Effector memory CD4-positive, alpha-beta T cell (primary cell): ENCODE measurements around the gene PRKCE.

ENCODE experiments used
- DNase-seq, 3 donors: peaks; one replicate each; pipeline ENCODE4 v3.0.0-alpha.2; 2020
- H3K27ac ChIP-seq: 2 replicates; pipeline ENCODE4 v1.7.0; 2013; ENCODE audit warnings: mild to moderate bottlenecking, low read length, moderate library complexity; ENCODE audit not compliant: insufficient read depth, poor library complexity, severe bottlenecking
- H3K27me3 ChIP-seq: replicated peaks from 2 replicates; pipeline ENCODE4 v1.7.0; 2013; ENCODE audit warnings: mild to moderate bottlenecking, low read length; ENCODE audit not compliant: insufficient read depth, control insufficient read depth, poor library complexity, severe bottlenecking
- H3K36me3 ChIP-seq: 2 replicates; pipeline ENCODE4 v1.7.0; 2013; ENCODE audit warnings: mild to moderate bottlenecking, low read length, moderate library complexity; ENCODE audit not compliant: control insufficient read depth, insufficient read depth
- H3K4me1 ChIP-seq: 2 replicates; pipeline ENCODE4 v1.7.0; 2013; ENCODE audit warnings: low read length, mild to moderate bottlenecking; ENCODE audit not compliant: control insufficient read depth, insufficient read depth, poor library complexity, severe bottlenecking
- H3K4me3 ChIP-seq: 2 replicates; pipeline ENCODE4 v1.7.0; 2013; ENCODE audit warnings: low read length, low read depth, mild to moderate bottlenecking; ENCODE audit not compliant: insufficient read depth, poor library complexity, severe bottlenecking
- H3K9me3 ChIP-seq: 2 replicates; pipeline ENCODE4 v1.7.0; 2013; ENCODE audit warnings: mild to moderate bottlenecking, low read length, moderate library complexity; ENCODE audit not compliant: control insufficient read depth

The PRKCE gene

DNA sequence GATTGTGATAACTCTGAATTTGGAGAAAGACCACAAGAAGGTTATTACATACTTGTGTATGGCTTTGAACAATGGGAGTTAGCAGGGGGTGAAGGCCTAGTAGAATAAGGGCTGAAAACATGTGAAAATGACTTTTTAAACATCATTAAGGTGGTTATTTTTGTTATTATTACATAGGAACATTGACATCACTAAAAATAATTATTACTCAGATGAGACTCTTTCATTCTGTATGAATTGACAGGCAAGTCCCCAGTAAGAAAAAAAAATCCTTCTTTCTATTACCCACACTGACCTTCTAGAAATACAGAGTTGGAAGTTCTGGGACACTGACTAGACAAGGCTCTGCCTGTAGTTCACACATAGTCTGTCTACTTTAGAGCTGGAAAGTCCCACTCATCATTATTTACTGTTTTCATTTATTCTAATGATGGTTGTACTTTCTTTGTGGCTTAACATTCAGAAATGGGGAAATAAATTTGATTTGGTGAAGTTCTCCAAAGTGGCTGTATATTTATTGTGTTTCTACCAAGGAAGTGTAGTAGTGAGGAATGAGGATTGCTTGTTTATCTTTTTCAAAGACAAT is 426.1 kb downstream of the PRKCE start:
- Histone ChIP-seq H3K4me1 (no peaks in the 10 kb centered on the region), H3K36me3 (no peaks in the 10 kb centered on the region), H3K4me3 (no peak overlapping the region), H3K27ac (no peak overlapping the region), H3K27me3 (no peaks in the 10 kb centered on the region), H3K9me3 (no peaks in the 10 kb centered on the region)
- no peak for DNase-seq

DNA sequence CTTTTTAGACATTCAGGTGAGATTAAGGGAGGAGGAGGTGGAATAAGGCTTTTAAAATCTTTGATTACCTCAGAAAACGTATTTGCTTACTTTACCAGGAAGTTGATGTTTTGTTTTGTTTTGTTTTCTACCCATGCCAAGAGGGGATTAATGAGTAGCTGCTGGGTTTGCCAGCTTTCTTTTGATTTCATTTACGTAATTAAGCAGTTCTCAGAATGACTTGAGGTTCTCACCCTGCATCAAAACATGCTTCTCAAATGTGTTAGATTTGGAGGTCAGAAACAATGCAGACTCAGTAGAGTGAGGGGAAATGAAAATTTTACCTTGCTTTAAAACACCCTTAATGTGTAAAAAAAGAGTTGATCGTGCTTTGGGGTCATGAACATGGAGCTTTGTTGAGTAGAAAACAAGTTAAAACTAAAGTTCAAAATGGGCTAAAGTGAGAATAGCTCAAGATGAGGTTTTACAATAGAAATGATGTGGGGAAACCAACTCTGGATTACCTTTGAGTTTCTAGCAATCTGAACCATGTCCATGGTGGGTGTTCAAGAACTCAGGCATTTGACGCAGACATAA is 428.6 kb downstream of the PRKCE start:
- no peak overlapping the region for H3K27ac ChIP-seq
- H3K27me3 ChIP-seq = no peaks in the 10 kb centered on the region
- H3K4me1 ChIP-seq = no peaks in the 10 kb centered on the region
- no peak for DNase-seq
- no peak overlapping the region for H3K4me3 ChIP-seq
- H3K9me3 ChIP-seq = no peaks in the 10 kb centered on the region
- no peaks in the 10 kb centered on the region for H3K36me3 ChIP-seq

DNA sequence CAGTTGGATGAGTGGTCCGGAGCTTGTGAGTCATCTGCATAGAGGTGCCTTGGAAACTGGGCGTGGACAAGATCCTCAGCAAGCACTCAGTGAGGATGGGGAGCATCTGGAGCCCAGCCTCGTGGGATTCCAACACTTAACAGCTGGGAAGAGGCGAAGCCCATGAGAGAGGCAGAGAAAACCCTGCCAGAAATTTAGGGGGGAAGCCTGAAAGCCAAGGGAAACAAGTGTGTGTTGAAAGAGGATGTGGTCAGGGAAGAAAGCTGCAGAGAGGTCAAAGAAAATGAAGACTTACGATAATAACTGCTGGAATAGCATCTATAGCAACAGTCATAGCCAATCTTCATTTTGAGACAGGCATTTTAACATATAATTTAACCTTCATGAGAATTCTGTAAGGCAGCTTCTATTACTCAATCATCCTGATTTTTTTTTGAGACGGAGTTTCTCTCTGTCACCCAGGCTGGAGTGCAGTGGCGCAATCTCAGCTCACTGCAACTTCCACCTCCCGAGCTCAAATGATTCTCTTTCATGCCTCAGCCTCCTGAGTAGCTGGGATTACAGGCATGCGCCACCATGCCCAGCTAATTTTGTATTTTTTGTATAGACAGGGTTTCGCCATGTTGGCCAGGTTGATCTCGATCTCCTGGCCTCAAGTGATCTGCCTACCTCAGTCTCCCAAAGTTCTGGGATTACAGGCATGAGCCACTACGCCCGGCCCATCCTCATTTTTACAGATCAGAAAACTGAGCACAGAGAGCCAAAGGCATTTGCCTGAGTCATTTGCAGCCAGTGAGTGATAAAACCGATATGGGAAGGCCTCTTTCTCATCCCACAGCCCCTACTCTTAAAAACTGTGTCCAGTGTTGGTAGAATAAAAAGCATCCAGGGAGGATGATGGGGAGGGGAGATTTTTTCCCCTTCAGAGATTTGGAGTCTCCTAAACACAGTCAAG is 431.3 kb downstream of the PRKCE start:
- H3K27ac ChIP-seq = no peak overlapping the region
- DNase-seq = no peak
- H3K36me3 ChIP-seq = no peaks in the 10 kb centered on the region

DNA sequence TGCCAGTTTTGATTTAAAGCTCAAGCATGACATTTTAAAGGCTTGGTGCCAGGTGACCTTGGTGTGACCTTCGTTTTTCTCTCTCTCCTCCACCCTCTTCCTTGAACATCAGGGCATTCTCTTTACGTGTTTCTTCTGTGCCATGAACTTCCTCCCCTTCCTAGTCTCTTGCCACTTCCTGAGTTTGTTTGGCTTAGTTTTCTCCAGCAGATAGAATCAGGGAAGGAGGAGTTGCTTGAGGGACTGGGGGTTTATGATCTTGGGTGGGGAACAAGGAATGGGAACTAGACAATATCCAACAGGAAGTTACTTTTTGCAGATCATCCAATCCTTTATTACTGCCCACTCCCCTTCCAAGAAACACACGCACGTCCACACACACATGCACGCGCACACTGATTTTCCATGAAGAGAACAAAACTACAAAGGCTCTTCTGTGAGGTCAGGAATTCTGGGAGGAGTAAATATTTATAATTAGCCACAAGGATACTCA is 435.1 kb downstream of the PRKCE start:
- DNase-seq = no peak
- Histone ChIP-seq H3K4me3 (no peak overlapping the region), H3K9me3 (no peaks in the 10 kb centered on the region), H3K36me3 (peaks cover 7% of the 10 kb centered on the region), H3K27me3 (no peaks in the 10 kb centered on the region), H3K27ac (no peak overlapping the region), H3K4me1 (no peaks in the 10 kb centered on the region)

More for the DNA sequence above, 431.3 kb downstream of the PRKCE start:
- no peaks in the 10 kb centered on the region for H3K27me3 ChIP-seq
- H3K4me1 ChIP-seq = no peaks in the 10 kb centered on the region
- H3K4me3 ChIP-seq = no peak overlapping the region
- no peaks in the 10 kb centered on the region for H3K9me3 ChIP-seq

DNA sequence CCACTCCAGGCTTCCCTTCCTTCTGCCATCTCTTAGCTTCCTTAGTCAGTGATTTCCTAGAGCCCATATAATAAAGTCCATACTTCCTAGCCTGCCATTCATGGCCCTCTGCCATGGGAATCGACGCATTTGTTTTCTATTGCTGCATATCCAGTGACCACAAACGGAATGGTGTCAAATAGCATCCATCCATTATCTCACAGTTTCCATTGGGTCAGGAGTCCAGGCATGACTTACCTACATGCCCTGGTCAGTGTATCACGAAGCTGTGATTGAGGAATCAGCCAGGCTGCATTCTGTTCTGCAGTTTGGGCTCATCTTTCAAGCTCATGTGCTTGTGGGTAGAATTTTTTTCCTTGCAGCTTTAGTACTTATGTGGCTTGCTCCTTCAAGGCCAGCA is 436.0 kb downstream of the PRKCE start:
- Histone ChIP-seq H3K9me3 (no peaks in the 10 kb centered on the region), H3K36me3 (peaks cover 11% of the 10 kb centered on the region), H3K27ac (no peak overlapping the region), H3K4me1 (no peaks in the 10 kb centered on the region), H3K4me3 (no peak overlapping the region), H3K27me3 (no peaks in the 10 kb centered on the region)
- DNase-seq = no peak

DNA sequence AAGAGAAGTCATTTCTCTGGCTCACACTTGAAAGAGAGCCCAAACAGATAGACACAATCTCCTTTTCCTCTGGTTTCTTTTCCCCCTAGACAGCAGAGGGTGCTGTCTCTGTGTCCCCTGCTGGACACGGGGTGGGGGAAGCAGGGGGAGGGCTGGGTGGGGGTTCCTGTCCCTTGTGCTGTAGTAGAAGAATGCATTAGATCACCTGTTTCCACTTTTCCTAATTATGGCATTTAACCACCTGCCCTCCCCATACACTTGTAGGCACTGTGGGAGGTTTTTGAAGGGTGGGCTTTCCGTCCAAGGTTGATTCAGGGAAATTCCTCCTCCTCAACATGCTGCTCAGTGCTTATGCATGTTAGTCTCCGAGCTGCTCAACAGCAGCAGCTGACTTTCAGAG is 439.5 kb downstream of the PRKCE start:
- no peak overlapping the region for H3K27ac ChIP-seq
- no peak overlapping the region for H3K4me3 ChIP-seq
- DNase-seq = no peak
- no peaks in the 10 kb centered on the region for H3K4me1 ChIP-seq
- H3K36me3 ChIP-seq = peaks cover 12% of the 10 kb centered on the region
- H3K27me3 ChIP-seq = no peaks in the 10 kb centered on the region
- H3K9me3 ChIP-seq = no peaks in the 10 kb centered on the region

DNA sequence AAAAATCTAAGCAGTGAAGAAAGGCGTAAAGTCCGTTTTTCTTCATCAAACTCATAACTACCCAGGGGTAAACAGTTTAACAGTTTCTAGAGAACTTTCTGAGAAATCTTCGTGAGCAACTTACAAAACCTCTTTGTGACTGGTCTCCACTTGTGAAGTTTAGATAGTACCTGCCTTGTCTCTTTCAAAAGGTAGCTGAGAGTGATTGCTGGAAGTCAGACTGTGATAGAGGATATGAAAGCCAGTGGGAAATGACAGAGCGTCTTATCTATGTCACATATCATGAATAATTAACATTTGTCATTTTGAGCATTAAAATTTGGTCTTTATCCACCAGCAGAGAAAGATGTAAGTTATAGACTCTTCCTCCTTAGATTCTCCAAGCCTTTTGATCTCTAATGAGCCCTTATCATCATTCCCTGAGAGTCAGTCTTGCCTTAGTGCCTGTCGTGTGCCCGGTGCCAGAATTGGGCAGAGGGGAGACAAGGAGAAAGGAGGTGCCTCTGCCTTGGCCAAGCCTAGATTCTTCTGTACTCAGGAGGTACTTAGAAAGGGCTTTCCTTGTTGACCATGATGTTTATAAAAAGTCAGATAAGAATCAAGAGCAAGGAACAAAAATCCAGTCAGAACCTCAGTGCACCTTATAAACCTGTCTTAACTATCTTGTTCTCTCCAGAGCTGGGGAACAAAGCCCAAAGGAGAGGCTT is 440.6 kb downstream of the PRKCE start:
- Histone ChIP-seq H3K9me3 (no peaks in the 10 kb centered on the region), H3K4me1 (no peaks in the 10 kb centered on the region), H3K27ac (no peak overlapping the region), H3K36me3 (peaks cover 12% of the 10 kb centered on the region), H3K27me3 (no peaks in the 10 kb centered on the region), H3K4me3 (no peak overlapping the region)
- DNase-seq = no peak

DNA sequence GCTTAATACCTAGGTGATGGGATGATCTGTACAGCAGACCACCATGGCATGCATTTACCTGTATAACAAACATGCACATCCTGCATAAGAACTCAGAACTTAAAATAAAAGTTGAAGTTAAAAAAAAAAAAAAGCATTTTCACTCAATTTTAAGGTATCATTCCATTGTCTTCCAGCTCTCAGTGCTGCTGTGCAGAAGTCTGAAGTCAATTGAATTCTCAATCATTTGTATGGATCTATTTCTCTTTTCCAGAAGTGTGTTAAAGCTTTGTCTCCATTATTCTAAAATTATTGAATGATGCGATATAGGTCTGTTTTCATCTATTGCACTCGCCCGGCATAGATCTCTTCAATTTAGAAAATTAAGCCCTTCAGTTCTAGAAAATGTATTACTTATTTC is 443.2 kb downstream of the PRKCE start:
- H3K27ac ChIP-seq = no peak overlapping the region
- no peak for DNase-seq
- no peaks in the 10 kb centered on the region for H3K27me3 ChIP-seq
- H3K4me1 ChIP-seq = no peaks in the 10 kb centered on the region
- no peak overlapping the region for H3K4me3 ChIP-seq
- peaks cover 5% of the 10 kb centered on the region for H3K36me3 ChIP-seq
- H3K9me3 ChIP-seq = no peaks in the 10 kb centered on the region

DNA sequence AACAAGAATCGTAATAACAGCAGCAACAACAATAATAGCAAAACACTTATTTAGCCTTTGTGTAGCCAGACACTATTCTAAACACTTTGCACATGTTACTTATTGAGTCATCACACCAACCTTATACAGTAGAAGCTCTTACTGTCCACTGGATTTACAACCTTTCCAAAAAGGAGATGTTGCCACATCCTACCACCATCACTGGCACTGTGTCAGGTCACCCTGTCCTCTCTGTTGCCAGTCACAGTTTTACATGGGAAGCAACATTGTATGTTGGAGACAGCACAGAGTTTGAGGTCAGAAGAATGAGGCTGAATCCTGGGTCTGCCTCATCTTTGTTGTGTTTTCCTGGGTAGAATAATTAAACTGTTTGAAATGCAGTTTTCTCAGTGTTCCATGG is 444.4 kb downstream of the PRKCE start:
- Histone ChIP-seq H3K27me3 (no peaks in the 10 kb centered on the region), H3K27ac (no peak overlapping the region), H3K4me1 (no peaks in the 10 kb centered on the region), H3K4me3 (no peak overlapping the region), H3K36me3 (peaks cover 5% of the 10 kb centered on the region), H3K9me3 (no peaks in the 10 kb centered on the region)
- DNase-seq = no peak
